HCT116 (cell line): ENCODE data around the gene EIF4E1B. TPM values are rescaled to one million over a fixed set of nuclear protein-coding genes. Genes with fewer than 3 reads are reported as not detected.

Experiments
- ATAC-seq: fragments of 200-7000 bp; cut with Tn5 transposase; 2 replicates; pipeline ENCODE4 v1.9.1; 2020; ENCODE audit warnings: mild to moderate bottlenecking, moderate library complexity
- BruUV-seq: library from RNA; stranded (reverse); fragments of 400-500 nt; replicated peaks from 2 replicates; lab custom pipeline; 2021; lab: Mats Ljungman, UMichigan
- CTCF ChIA-PET: fragments of 300-600 bp; sonication (Branson Sonifier 250); formaldehyde crosslinking; loops from one replicate; lab custom pipeline; 2021; ENCODE audit warnings: antibody characterized with exemption; lab: Charles Lee
- POLR2A ChIA-PET: fragments of 300-600, 350-600 bp; sonication (Branson Sonifier 250); formaldehyde crosslinking; loops from one replicate; lab custom pipeline; 2021; ENCODE audit warnings: antibody characterized with exemption; lab: Charles Lee
- RAD21 ChIA-PET, 2 experiments: fragments of 300-600 bp; sonication (Branson Sonifier 250); formaldehyde crosslinking; loops; one replicate each; lab custom pipeline; 2023; ENCODE audit warnings: low total read pairs in 2 of 2; ENCODE audit not compliant: uncharacterized antibody in 2 of 2, unreplicated experiment in 2 of 2, low non-redundant PET in 1 of 2; lab: Charles Lee
- DNase-seq: peaks from one replicate; pipeline ENCODE4 v3.0.0-alpha.2; 2010; ENCODE audit warnings: low read depth, low spot score
- H2AFZ ChIP-seq: fragments of 200-600 bp; shearing (Covaris generic), sonication (generic); 2 replicates; pipeline ENCODE4 v1.6.1; 2017; ENCODE audit warnings: low read depth, mixed run types, mixed read lengths, antibody characterized with exemption, low read length; ENCODE audit not compliant: poor library complexity, severe bottlenecking
- H3K27ac ChIP-seq: 2 replicates; pipeline ENCODE4 v1.5.1; 2012; ENCODE audit warnings: low read depth, low read length
- H3K27me3 ChIP-seq: fragments of 200-600 bp; sonication (generic); 2 replicates; pipeline ENCODE4 v1.6.1; 2016; ENCODE audit warnings: mixed run types, low read length, mixed read lengths; ENCODE audit not compliant: insufficient read depth
- H3K36me3 ChIP-seq, 2 experiments: fragments of 200-500 bp in 1 of 2; fragments of 200-600 bp in 1 of 2; sonication (Bioruptor generic) in 1 of 2; sonication (generic) in 1 of 2; 2 replicates each; pipeline versions ENCODE4 v1.5.1 to v1.6.1; 2014 to 2016; ENCODE audit warnings: low read length in 2 of 2, inconsistent platforms in 1 of 2, mixed read lengths in 1 of 2, mixed run types in 1 of 2; ENCODE audit not compliant: insufficient read depth in 2 of 2, control insufficient read depth in 1 of 2
- H3K4me1 ChIP-seq, 2 experiments: fragments of 200-600 bp in 1 of 2; sonication (generic) in 1 of 2; 2 replicates each; pipeline versions ENCODE4 v1.5.1 to v1.6.1; 2012 to 2017; ENCODE audit warnings: low read length in 2 of 2, inconsistent platforms in 1 of 2, mild to moderate bottlenecking in 1 of 2, mixed read lengths in 1 of 2, mixed run types in 1 of 2, moderate library complexity in 1 of 2; ENCODE audit not compliant: insufficient read depth in 2 of 2, control insufficient read depth in 1 of 2
- H3K4me2 ChIP-seq: fragments of 200-600 bp; sonication (generic); 2 replicates; pipeline ENCODE4 v1.6.1; 2017; ENCODE audit warnings: mixed run types, low read length, mixed read lengths
- H3K4me3 ChIP-seq, 2 experiments: fragments of 200-600 bp in 1 of 2; sonication (generic) in 1 of 2; replicated peaks in 1 of 2; 2 replicates each; pipeline ENCODE4 v1.5.1; 2011 to 2016; ENCODE audit warnings: low read length in 2 of 2, control low read depth in 1 of 2, low read depth in 1 of 2, mild to moderate bottlenecking in 1 of 2, mixed read lengths in 1 of 2, mixed run types in 1 of 2
- H3K79me2 ChIP-seq: fragments of 200-600 bp; sonication (generic); 2 replicates; pipeline ENCODE4 v1.6.1; 2017; ENCODE audit warnings: mild to moderate bottlenecking, mixed run types, low read length, moderate library complexity, mixed read lengths; ENCODE audit not compliant: insufficient read depth
- H3K9ac ChIP-seq: fragments of 200-600 bp; sonication (generic); 2 replicates; pipeline ENCODE4 v1.6.1; 2016; ENCODE audit warnings: low read length, mixed read lengths
- H3K9me2 ChIP-seq: fragments of 200-600 bp; sonication (generic), shearing (Covaris generic); 2 replicates; pipeline ENCODE4 v1.6.1; 2017; ENCODE audit warnings: mixed run types, mild to moderate bottlenecking, moderate library complexity; ENCODE audit not compliant: insufficient read depth
- H3K9me3 ChIP-seq, 2 experiments: fragments of 200-500 bp in 1 of 2; fragments of 200-600 bp in 1 of 2; sonication (Bioruptor generic) in 1 of 2; sonication (generic) in 1 of 2; 2 replicates each; pipeline ENCODE4 v1.6.1; 2014 to 2017; ENCODE audit warnings: low read length in 2 of 2, mixed read lengths in 2 of 2, inconsistent platforms in 1 of 2, low read depth in 1 of 2, mild to moderate bottlenecking in 1 of 2, mixed run types in 1 of 2, moderate library complexity in 1 of 2; ENCODE audit not compliant: control insufficient read depth in 1 of 2, insufficient read depth in 1 of 2
- H4K20me1 ChIP-seq: fragments of 200-600 bp; sonication (generic), shearing (Covaris generic); 2 replicates; pipeline ENCODE4 v1.6.1; 2017; ENCODE audit warnings: mixed run types, mild to moderate bottlenecking, moderate library complexity; ENCODE audit not compliant: insufficient read depth
- EGR1 ChIP-seq: IDR thresholded peaks from 2 replicates; pipeline ENCODE4 v1.6.1; 2012; ENCODE audit warnings: low read depth
- POLR2A ChIP-seq: IDR thresholded peaks from 2 replicates; pipeline ENCODE4 v1.7.0; 2011; ENCODE audit warnings: borderline replicate concordance; ENCODE audit not compliant: insufficient read depth, insufficient read length; ENCODE audit errors: extremely low read depth
- POLR2AphosphoS5 ChIP-seq: IDR thresholded peaks from 2 replicates; pipeline ENCODE4 v1.6.1; 2011; ENCODE audit warnings: mild to moderate bottlenecking, low read depth, low read length, moderate library complexity
- REST ChIP-seq: IDR thresholded peaks from 2 replicates; pipeline ENCODE4 v1.6.1; 2012; ENCODE audit warnings: low read depth
- SIN3A ChIP-seq: IDR thresholded peaks from 2 replicates; pipeline ENCODE4 v1.6.1; 2012; ENCODE audit warnings: low read depth
- TCF7L2 ChIP-seq: IDR thresholded peaks from 2 replicates; pipeline ENCODE4 v1.7.0; 2011; ENCODE audit warnings: borderline replicate concordance, inconsistent platforms; ENCODE audit not compliant: insufficient read depth, insufficient read length; ENCODE audit errors: extremely low read depth
- intact Hi-C: fragments of 100-400 bp; cut with micrococcal nuclease; formaldehyde crosslinking; loops from 2 replicates; pipeline ENCODE4 v1.10.0; 2022
- total RNA-seq: library from RNA; stranded (reverse); gene quantifications from one replicate; pipeline ENCODE4 v1.2.1, GENCODE V29; 2021; ENCODE audit not compliant: unreplicated experiment

EIF4E1B gene
- total RNA-seq, 1 experiment from 2014 or later, result 0.07 TPM

- no peak overlapping the region for H2AFZ ChIP-seq
- no peaks in the 10 kb centered on the region for H3K36me3 ChIP-seq
- no peaks in the 10 kb centered on the region for H4K20me1 ChIP-seq
- ATAC-seq (peak; percentile 39), DNase-seq (no peak)
- H3K4me2 ChIP-seq, result peak overlapping the region; percentile 96
- TF ChIP-seq EGR1 (0 out of 2 replicates have a peak, but pooled peaks have one; percentile 42), POLR2A (no peak), TCF7L2 (peak; percentile 8)
- CTCF ChIA-PET, result no interaction called here
- H3K9me3 ChIP-seq, result no peaks in the 10 kb centered on the region
- RAD21 ChIA-PET, result no interaction called here
- POLR2A ChIA-PET, result no interaction called here
- H3K4me3 ChIP-seq, result peak overlapping the region; percentile 50 to 74
- peak overlapping the region; percentile 68; the same call in 1 of the 2 replicates for H3K9ac ChIP-seq
- BruUV-seq, result no TSS peak
- no peaks in the 10 kb centered on the region for H3K27me3 ChIP-seq
- H3K9me2 ChIP-seq, result no peaks in the 10 kb centered on the region
- peaks cover 22 to 40% of the 10 kb centered on the region in 2 experiments for H3K4me1 ChIP-seq
- intact Hi-C loops, result no loop called here
- peak overlapping the region; percentile 75 for H3K27ac ChIP-seq
- peaks cover 19% of the 10 kb centered on the region for H3K79me2 ChIP-seq
Observed at GRCh38 chr5:176610435-176610773, 20.1 kb upstream of the EIF4E1B start.

DNA sequence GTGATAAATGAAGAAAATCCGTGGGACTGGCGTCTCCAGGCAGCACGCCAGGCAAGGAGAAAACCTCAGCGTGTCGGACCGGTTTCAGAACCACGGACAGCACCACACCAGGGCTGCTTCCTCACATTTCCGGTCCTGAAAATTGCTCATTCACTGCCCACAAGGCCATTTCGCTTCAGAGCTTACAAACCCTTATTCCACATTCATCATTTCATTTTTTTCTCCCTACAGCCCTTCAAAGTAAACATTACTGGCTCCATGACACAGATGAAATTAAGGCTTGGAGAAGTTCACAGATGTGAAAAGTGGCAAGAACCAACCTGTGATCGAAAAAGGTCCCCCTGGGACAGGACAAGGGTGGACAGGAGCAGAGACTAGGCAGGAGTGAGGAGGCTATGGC is 19.0 kb upstream of the EIF4E1B start:
- Histone ChIP-seq H3K4me3 (no peak overlapping the region), H3K27ac (no peak overlapping the region), H3K9ac (no peak overlapping the region), H3K9me2 (no peaks in the 10 kb centered on the region), H2AFZ (no peak overlapping the region), H4K20me1 (no peaks in the 10 kb centered on the region), H3K79me2 (peaks cover 19% of the 10 kb centered on the region; the same call in 1 of the 2 replicates), H3K9me3 (no peaks in the 10 kb centered on the region), H3K27me3 (no peaks in the 10 kb centered on the region), H3K36me3 (no peaks in the 10 kb centered on the region), H3K4me2 (no peak overlapping the region), H3K4me1 (peaks cover 25 to 46% of the 10 kb centered on the region in 2 experiments)
- CTCF ChIA-PET, result no interaction called here
- intact Hi-C loops, result no loop called here
- RAD21 ChIA-PET, result no interaction called here
- ATAC-seq (no peak), DNase-seq (peak; percentile 21)
- TF ChIP-seq REST, result peak; percentile 90
- TF ChIP-seq SIN3A, result 0 out of 2 replicates have a peak, but pooled peaks have one; percentile 36
- no peak for TF ChIP-seq POLR2AphosphoS5
- no TSS peak for BruUV-seq
- POLR2A ChIA-PET, result no interaction called here
